ENCODE measurements around the gene WARS2. TPM values are rescaled to one million over a fixed set of nuclear protein-coding genes. Genes with fewer than 3 reads are reported as not detected.

Gene WARS2
- total RNA-seq, 1 donor from 2014 or later, result 13.4 TPM

GRCh38 chr1:119009312-119009655 lies 131.2 kb downstream of the WARS2 start:
- H3K9me3 ChIP-seq, result no peaks in the 10 kb centered on the region
- intact Hi-C loops (cut with DNase I), result no loop called here
- DNase-seq, result no peak
- H3K36me3 ChIP-seq, result no peaks in the 10 kb centered on the region
- no peak overlapping the region for H3K4me3 ChIP-seq
- H3K27ac ChIP-seq, result no peak overlapping the region
- peaks cover 21% of the 10 kb centered on the region for H3K4me1 ChIP-seq
- TF ChIP-seq, protein P1, sequence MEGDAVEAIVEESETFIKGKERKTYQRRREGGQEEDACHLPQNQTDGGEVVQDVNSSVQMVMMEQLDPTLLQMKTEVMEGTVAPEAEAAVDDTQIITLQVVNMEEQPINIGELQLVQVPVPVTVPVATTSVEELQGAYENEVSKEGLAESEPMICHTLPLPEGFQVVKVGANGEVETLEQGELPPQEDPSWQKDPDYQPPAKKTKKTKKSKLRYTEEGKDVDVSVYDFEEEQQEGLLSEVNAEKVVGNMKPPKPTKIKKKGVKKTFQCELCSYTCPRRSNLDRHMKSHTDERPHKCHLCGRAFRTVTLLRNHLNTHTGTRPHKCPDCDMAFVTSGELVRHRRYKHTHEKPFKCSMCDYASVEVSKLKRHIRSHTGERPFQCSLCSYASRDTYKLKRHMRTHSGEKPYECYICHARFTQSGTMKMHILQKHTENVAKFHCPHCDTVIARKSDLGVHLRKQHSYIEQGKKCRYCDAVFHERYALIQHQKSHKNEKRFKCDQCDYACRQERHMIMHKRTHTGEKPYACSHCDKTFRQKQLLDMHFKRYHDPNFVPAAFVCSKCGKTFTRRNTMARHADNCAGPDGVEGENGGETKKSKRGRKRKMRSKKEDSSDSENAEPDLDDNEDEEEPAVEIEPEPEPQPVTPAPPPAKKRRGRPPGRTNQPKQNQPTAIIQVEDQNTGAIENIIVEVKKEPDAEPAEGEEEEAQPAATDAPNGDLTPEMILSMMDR (IDR thresholded peaks at IDR 0.05), result no peak
- no peak for ATAC-seq
- H3K27me3 ChIP-seq, result peaks cover 49% of the 10 kb centered on the region

DNA sequence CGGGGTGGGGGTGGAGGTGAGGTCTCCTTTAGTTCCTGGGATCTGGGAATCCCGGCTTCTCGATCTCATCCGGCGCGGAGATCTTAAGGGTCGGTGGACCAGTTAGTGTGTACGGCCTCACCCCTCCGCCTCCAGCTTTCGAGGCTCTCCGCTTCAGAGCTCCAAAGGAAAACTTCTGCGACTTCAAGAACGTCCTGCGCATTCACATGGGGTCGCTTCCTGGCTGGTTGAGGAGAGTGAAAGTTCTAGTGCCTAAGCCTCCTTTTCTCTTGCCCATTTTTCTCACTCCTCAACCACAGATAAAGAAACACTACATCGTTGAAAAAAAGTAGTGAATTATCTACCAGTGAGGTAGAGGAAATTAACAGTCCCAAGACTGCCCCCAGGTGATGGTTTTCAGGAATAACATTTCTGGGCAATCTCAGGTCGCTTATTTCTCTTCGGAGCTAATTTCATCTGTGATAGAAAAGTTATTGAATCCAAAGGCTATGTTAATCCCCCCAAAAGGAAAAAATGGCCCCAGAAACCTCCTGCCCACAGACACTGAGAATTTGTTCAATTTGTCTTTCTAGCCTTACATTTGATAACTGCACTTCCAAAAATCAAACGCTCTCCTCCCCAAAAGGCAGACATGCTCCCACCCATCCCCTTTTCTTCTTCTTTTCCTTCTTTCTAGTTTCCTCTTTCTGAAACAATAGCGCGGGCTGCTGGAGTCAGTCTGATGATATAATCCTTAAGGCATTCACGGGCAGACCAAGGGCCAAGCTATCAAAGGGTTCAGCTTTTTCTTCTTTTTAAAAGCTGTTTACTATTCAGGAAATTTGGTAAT lies 131.8 kb downstream of the WARS2 start:
- DNase-seq (no peak), ATAC-seq (peak; percentile 66)
- Histone ChIP-seq H3K36me3 (no peaks in the 10 kb centered on the region), H3K4me3 (peak overlapping the region; percentile 30), H3K27ac (no peak overlapping the region), H3K4me1 (peaks cover 21% of the 10 kb centered on the region), H3K9me3 (no peaks in the 10 kb centered on the region), H3K27me3 (peaks cover 54% of the 10 kb centered on the region)
- TF ChIP-seq, protein P1 (IDR thresholded peaks at IDR 0.05), result peak; percentile 66
- intact Hi-C loops (cut with DNase I), result no loop called here

DNA sequence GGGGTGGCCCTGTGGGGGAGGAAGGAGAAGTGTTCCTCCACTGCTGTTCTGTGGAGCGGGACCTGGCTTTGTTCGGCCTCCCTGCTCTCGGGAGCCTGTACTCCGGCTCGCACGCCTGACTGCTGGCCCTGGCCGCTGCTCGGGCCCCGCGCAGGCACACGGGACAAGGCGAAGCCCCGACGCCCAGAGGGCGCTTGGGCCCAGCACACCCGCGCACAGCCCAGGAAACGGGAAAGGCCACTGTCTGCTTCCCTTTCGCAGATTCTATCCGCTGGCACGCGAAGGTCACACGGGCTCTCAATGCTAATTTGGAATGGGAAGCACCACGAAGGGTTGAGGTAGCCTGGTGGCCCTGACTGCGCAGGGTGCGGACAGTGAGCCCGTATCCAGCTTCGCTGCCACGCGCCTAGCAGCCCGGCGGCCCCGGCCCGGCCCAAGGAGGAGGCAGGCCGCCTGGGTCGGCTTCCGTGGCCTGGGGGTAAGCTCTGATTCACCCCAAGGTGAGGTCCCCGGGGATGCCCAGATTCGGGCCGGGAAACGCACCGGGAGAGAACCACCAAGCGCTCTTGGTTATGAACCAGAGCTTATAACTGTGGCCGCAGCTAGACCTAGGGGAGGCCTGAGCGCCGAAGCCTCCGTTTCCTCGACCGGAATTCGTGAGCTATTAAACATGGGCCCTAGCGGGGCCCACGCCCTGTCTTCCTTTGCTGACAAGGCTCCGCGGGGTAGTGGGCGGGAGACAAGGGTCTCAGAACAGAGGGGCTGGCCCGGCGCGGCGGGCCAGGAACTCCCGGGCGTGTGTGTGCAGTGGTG lies 132.6 kb downstream of the WARS2 start:
- Histone ChIP-seq H3K4me3 (peak overlapping the region; percentile 30), H3K27me3 (peaks cover 62% of the 10 kb centered on the region), H3K4me1 (peaks cover 21% of the 10 kb centered on the region), H3K9me3 (no peaks in the 10 kb centered on the region), H3K27ac (no peak overlapping the region), H3K36me3 (no peaks in the 10 kb centered on the region)
- TF ChIP-seq, protein P1 (IDR thresholded peaks at IDR 0.05), result no peak
- intact Hi-C loops (cut with DNase I), result no loop called here
- peak; percentile 44 for ATAC-seq
- no peak for DNase-seq

DNA sequence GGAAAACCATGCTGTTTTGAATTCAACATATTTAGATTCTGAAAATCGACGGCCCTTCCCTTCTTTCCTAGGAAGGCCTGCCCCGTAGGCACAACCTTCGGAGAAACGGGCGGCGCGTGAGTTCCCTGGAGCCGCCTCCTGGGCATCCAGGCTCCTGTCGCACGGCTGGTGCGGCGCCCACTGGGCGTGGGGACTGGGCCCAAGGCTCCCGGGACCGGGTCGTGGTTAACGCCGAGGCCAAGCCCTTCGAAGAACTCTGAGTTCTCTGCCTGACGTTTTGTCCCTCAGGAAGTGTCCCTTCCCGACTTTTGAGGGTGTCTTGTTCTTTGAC lies 133.1 kb downstream of the WARS2 start:
- Histone ChIP-seq H3K4me3 (no peak overlapping the region), H3K36me3 (no peaks in the 10 kb centered on the region), H3K27ac (no peak overlapping the region), H3K9me3 (no peaks in the 10 kb centered on the region), H3K27me3 (peaks cover 68% of the 10 kb centered on the region), H3K4me1 (peaks cover 22% of the 10 kb centered on the region)
- intact Hi-C loops (cut with DNase I), result no loop called here
- peak; percentile 5 for ATAC-seq
- TF ChIP-seq, protein P1 (IDR thresholded peaks at IDR 0.05), result no peak
- no peak for DNase-seq

GRCh38 chr1:119006406-119007279 lies 133.8 kb downstream of the WARS2 start:
- TF ChIP-seq, protein P1 (IDR thresholded peaks at IDR 0.05), result no peak
- H3K4me3 ChIP-seq, result no peak overlapping the region
- intact Hi-C loops (cut with DNase I), result no loop called here

More at GRCh38 chr1:119006406-119007279, 133.8 kb downstream of the WARS2 start:
- peaks cover 72% of the 10 kb centered on the region for H3K27me3 ChIP-seq
- H3K27ac ChIP-seq, result no peak overlapping the region
- no peaks in the 10 kb centered on the region for H3K36me3 ChIP-seq
- H3K4me1 ChIP-seq, result peaks cover 25% of the 10 kb centered on the region
- ATAC-seq, result no peak
- no peaks in the 10 kb centered on the region for H3K9me3 ChIP-seq
- DNase-seq, result no peak

Data from upper lobe of right lung (tissue), 1 donor.